Uterus (tissue), 4 donors: ENCODE data around the gene RBFOX1. TPM values are rescaled to one million over a fixed set of nuclear protein-coding genes. Genes with fewer than 3 reads are reported as not detected.

Experiments used
- DNase-seq, 2 donors: peaks; one replicate each; pipeline ENCODE4 v3.0.0-alpha.2; 2019 to 2020
- H3K27ac ChIP-seq, 2 donors: fragments of 200-600 bp; sonication (generic); 1 replicate in 1 of 2; 2 replicates in 1 of 2; pipeline ENCODE4 v1.5.1; 2016 to 2018
- H3K27me3 ChIP-seq, 2 donors: fragments of 200-600 bp; sonication (generic); one replicate each; pipeline ENCODE4 v1.5.1; 2018 to 2019; ENCODE audit warnings: control low read depth in 1 of 2
- H3K36me3 ChIP-seq, 2 donors: fragments of 200-600 bp; sonication (generic); one replicate each; pipeline ENCODE4 v1.5.1; 2019; ENCODE audit warnings: control low read depth in 1 of 2
- H3K4me1 ChIP-seq, 2 donors: fragments of 200-600 bp; sonication (generic); one replicate each; pipeline ENCODE4 v1.5.1; 2018 to 2019; ENCODE audit warnings: control low read depth in 1 of 2
- H3K4me3 ChIP-seq, 2 donors: fragments of 200-600 bp; sonication (generic); 1 replicate in 1 of 2; 2 replicates in 1 of 2; pipeline ENCODE4 v1.5.1; 2018 to 2019; ENCODE audit warnings: mild to moderate bottlenecking in 1 of 2
- H3K9me3 ChIP-seq, 2 donors: fragments of 200-600 bp; sonication (generic); one replicate each; pipeline ENCODE4 v1.5.1; 2019; ENCODE audit warnings: control low read depth in 1 of 2
- CTCF ChIP-seq, 4 experiments: fragments of 200-600 bp in 2 of 4; fragments of 450-650 bp in 2 of 4; sonication (generic) in 2 of 4; IDR thresholded peaks; one replicate each; pipeline ENCODE4 v1.5.1; 2016 to 2019; ENCODE audit warnings: antibody characterized with exemption in 4 of 4, mild to moderate bottlenecking in 2 of 4, moderate library complexity in 1 of 4
- POLR2A ChIP-seq, 2 donors: fragments of 450-650 bp; IDR thresholded peaks; one replicate each; pipeline ENCODE4 v1.6.1; 2016; ENCODE audit warnings: antibody characterized with exemption in 2 of 2, mild to moderate bottlenecking in 1 of 2, moderate library complexity in 1 of 2
- intact Hi-C: fragments of 100-400 bp; cut with DNase I; formaldehyde crosslinking; loops from one replicate; pipeline ENCODE4 v1.15.1; 2023; ENCODE audit warnings: low total_unique reads
- total RNA-seq, 4 donors: library from RNA; depleted of rRNA in 3 of 4; stranded (reverse); fragments of >200 nt in 3 of 4; gene quantifications; one replicate each; pipeline versions ENCODE4 v1.1.0 to v1.2.4, GENCODE V29; 2014 to 2023
- donor health status: DM: yes; HTN: yes; CAD: no.

Gene RBFOX1
- total RNA-seq, 4 donors from 2014 or later = 0.55 TPM; not detected in 3

- Histone ChIP-seq H3K27me3 (no peaks in the 10 kb centered on the region), H3K9me3 (no peaks in the 10 kb centered on the region), H3K4me1 (no peaks in the 10 kb centered on the region), H3K4me3 (no peak overlapping the region), H3K36me3 (no peaks in the 10 kb centered on the region), H3K27ac (no peak overlapping the region)
- TF ChIP-seq CTCF (IDR thresholded peaks at IDR 0.05) = no peak
- TF ChIP-seq POLR2A (IDR thresholded peaks at IDR 0.05) = no peak
- no peak for DNase-seq
- intact Hi-C loops = no loop called here
Measured at GRCh38 chr16:7571366-7571765, 238.7 kb downstream of the RBFOX1 start.

GRCh38 chr16:7577588-7577987 lies 244.9 kb downstream of the RBFOX1 start:
- intact Hi-C loops = no loop called here
- no peak for DNase-seq

GRCh38 chr16:7579454-7579853 lies 246.8 kb downstream of the RBFOX1 start:
- Histone ChIP-seq H3K36me3 (no peaks in the 10 kb centered on the region), H3K9me3 (no peaks in the 10 kb centered on the region), H3K27ac (no peak overlapping the region), H3K4me1 (no peaks in the 10 kb centered on the region), H3K4me3 (no peak overlapping the region), H3K27me3 (no peaks in the 10 kb centered on the region)
- no peak for DNase-seq
- intact Hi-C loops = no loop called here
- TF ChIP-seq CTCF (IDR thresholded peaks at IDR 0.05) (no peak), POLR2A (IDR thresholded peaks at IDR 0.05) (no peak)

More at GRCh38 chr16:7577588-7577987, 244.9 kb downstream of the RBFOX1 start:
- Histone ChIP-seq H3K27me3 (no peaks in the 10 kb centered on the region), H3K27ac (no peak overlapping the region), H3K9me3 (no peaks in the 10 kb centered on the region), H3K4me1 (no peaks in the 10 kb centered on the region), H3K36me3 (no peaks in the 10 kb centered on the region), H3K4me3 (no peak overlapping the region)
- TF ChIP-seq POLR2A (IDR thresholded peaks at IDR 0.05) = no peak
- no peak for TF ChIP-seq CTCF (IDR thresholded peaks at IDR 0.05)

- H3K9me3 ChIP-seq = no peaks in the 10 kb centered on the region
- H3K4me3 ChIP-seq = no peak overlapping the region
- no peaks in the 10 kb centered on the region for H3K36me3 ChIP-seq
- no peak for TF ChIP-seq POLR2A (IDR thresholded peaks at IDR 0.05)
- TF ChIP-seq CTCF (IDR thresholded peaks at IDR 0.05) = no peak
- no peak for DNase-seq
- H3K27me3 ChIP-seq = no peaks in the 10 kb centered on the region
- intact Hi-C loops = no loop called here
- no peak overlapping the region for H3K27ac ChIP-seq
- H3K4me1 ChIP-seq = no peaks in the 10 kb centered on the region
Measured at GRCh38 chr16:7581175-7581574, 248.5 kb downstream of the RBFOX1 start.

- DNase-seq = no peak
- intact Hi-C loops = no loop called here
- Histone ChIP-seq H3K36me3 (no peaks in the 10 kb centered on the region), H3K27me3 (no peaks in the 10 kb centered on the region), H3K4me1 (no peaks in the 10 kb centered on the region), H3K4me3 (no peak overlapping the region), H3K27ac (no peak overlapping the region), H3K9me3 (no peaks in the 10 kb centered on the region)
- TF ChIP-seq POLR2A (IDR thresholded peaks at IDR 0.05) (no peak), CTCF (IDR thresholded peaks at IDR 0.05) (no peak)
Measured at GRCh38 chr16:7583396-7583795, 250.8 kb downstream of the RBFOX1 start.
